Mesodermal cell (in vitro differentiated cells): ENCODE results near the gene MIPOL1. TPM values are rescaled to one million over a fixed set of nuclear protein-coding genes. Genes with fewer than 3 reads are reported as not detected.
A peak's percentile ranks its signal among the peaks of the same experiment; 100 is the strongest.
"Not testable (repeated sequence)": the region's sequence is repeated elsewhere in the genome, so short reads cannot be mapped to it uniquely, and the experiment has no call there.

ENCODE experiments used
- H3K27ac ChIP-seq: 2 replicates; pipeline ENCODE4 v1.7.0; 2013; ENCODE audit warnings: mild to moderate bottlenecking, low read depth, low read length, moderate library complexity; ENCODE audit not compliant: severe bottlenecking
- H3K36me3 ChIP-seq: 2 replicates; pipeline ENCODE4 v1.7.1; 2013; ENCODE audit warnings: mild to moderate bottlenecking, low read length, moderate library complexity; ENCODE audit not compliant: control insufficient read depth, insufficient read depth
- H3K4me1 ChIP-seq: one replicate; pipeline ENCODE4 v1.7.1; 2013; ENCODE audit warnings: mild to moderate bottlenecking, low read length; ENCODE audit not compliant: insufficient read depth, control insufficient read depth, poor library complexity, severe bottlenecking
- H3K4me3 ChIP-seq: 2 replicates; pipeline ENCODE4 v1.7.0; 2013; ENCODE audit warnings: low read length, control low read depth, mild to moderate bottlenecking; ENCODE audit not compliant: insufficient read depth, poor library complexity, severe bottlenecking; ENCODE audit errors: extremely low read depth
- H3K9me3 ChIP-seq: 2 replicates; pipeline ENCODE4 v1.7.1; 2013; ENCODE audit warnings: mild to moderate bottlenecking, low read length, moderate library complexity; ENCODE audit not compliant: control insufficient read depth
- WGBS, 2 experiments: methylation state at CpG; one replicate each; pipeline ENCODE4 v1.1.5; 2013; ENCODE audit warnings: missing lambda C conversion rate in 2 of 2; ENCODE audit not compliant: insufficient coverage in 2 of 2; 5-methylcytosine and 5-hydroxymethylcytosine counted together
- polyA plus RNA-seq, 2 experiments: library from polyadenylated mRNA; stranded (reverse); fragments of 50-300 nt; gene quantifications; one replicate each; pipeline ENCODE4 v1.2.3, GENCODE V29; 2013

Gene MIPOL1
- 7.4 TPM for polyA plus RNA-seq (2013, experiment 1 of 2)
- polyA plus RNA-seq (2013, experiment 2 of 2) = 6.7 TPM

DNA sequence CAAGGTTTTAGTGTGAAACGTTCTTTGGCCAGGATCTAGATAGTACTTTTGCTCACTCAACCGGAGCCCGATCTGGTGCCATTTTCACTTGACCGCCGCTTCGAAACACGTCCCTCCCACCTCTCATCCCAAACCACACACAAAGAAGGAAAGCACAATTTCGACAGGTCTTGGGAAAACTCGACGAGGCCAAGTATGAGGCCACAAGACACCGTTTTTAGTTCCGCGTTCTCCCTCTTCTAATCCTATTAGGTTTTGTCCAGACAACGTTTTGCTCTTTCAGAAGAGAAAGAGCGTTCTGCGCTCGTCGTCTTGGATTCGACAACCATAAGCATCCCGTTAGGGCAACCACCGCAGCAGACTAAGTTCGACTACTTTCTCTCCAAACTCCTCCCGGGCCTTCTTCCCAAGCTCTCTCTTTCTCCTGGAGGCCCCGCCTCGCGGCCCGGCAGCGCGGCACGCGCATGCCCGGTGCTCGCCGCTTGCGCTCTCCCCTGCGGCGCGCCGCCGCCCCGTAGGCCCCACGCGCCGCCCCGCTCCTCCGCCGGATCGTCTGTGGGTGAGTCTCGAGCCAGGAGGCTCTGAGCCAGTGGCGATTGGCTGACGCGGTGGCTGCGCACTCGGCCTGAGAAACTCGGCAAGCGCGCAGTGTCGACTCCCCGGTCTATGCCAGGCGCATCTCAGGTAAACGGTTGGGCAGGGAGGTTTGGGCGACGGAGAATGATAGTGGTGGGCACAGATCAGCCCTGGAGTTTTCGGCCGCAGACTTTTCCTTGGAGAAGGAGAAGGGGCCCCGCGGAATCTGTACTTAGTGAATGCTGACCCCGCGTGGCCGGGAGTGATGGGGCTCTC lies at the start of gene MIPOL1:
Gene MIPOL1, plus strand, starts transcription at position 517 of the 852 bp plus-strand sequence. CDS start 49,952 bp downstream, outside the sequence.
- H3K27ac ChIP-seq = peak within 1 kb of the TSS; percentile 77

GRCh38 chr14:37150414-37150813 lies 47.3 kb upstream of the MIPOL1 start:
- H3K4me1 ChIP-seq = no peaks in the 10 kb centered on the region
- H3K36me3 ChIP-seq = no peaks in the 10 kb centered on the region
- H3K4me3 ChIP-seq = no peak overlapping the region
- no CpG with 5 or more reads among the region's 3 CpGs for WGBS, 2 experiments
- no peak overlapping the region for H3K27ac ChIP-seq
- no peaks in the 10 kb centered on the region for H3K9me3 ChIP-seq

More for the DNA sequence above, at the start of gene MIPOL1:
- Histone ChIP-seq H3K9me3 (no peaks in the 10 kb centered on the region), H3K4me1 (no peaks in the 10 kb centered on the region), H3K4me3 (peak within 1 kb of the TSS; percentile 58), H3K36me3 (no peaks in the 10 kb centered on the region)
- 2% methylated on average over 49 to 63 of the region's 70 CpGs for WGBS, 2 experiments

- no peak overlapping the region for H3K27ac ChIP-seq
- 50% methylated on average over 1 of the region's 1 CpG; no CpG with 5 or more reads in 1 of the 2 experiments for WGBS, 2 experiments
- no peaks in the 10 kb centered on the region for H3K9me3 ChIP-seq
- H3K4me1 ChIP-seq = no peaks in the 10 kb centered on the region
- H3K4me3 ChIP-seq = no peak overlapping the region
- no peaks in the 10 kb centered on the region for H3K36me3 ChIP-seq
Observed at GRCh38 chr14:37153005-37153404, 44.7 kb upstream of the MIPOL1 start.

- Histone ChIP-seq H3K4me1 (no peaks in the 10 kb centered on the region), H3K4me3 (no peak overlapping the region)
- WGBS, 2 experiments = 93 to 100% methylated on average over 2 to 5 of the region's 5 CpGs
Observed at GRCh38 chr14:37153483-37153882, 44.3 kb upstream of the MIPOL1 start.

GRCh38 chr14:37157987-37158386 lies 39.8 kb upstream of the MIPOL1 start:
- H3K36me3 ChIP-seq = no peaks in the 10 kb centered on the region
- no peaks in the 10 kb centered on the region for H3K4me1 ChIP-seq
- no peak overlapping the region for H3K4me3 ChIP-seq
- H3K9me3 ChIP-seq = no peaks in the 10 kb centered on the region
- 60 to 100% methylated on average over 1 of the region's 2 CpGs for WGBS, 2 experiments
- no peak overlapping the region for H3K27ac ChIP-seq

More at GRCh38 chr14:37153483-37153882, 44.3 kb upstream of the MIPOL1 start:
- no peaks in the 10 kb centered on the region for H3K9me3 ChIP-seq
- H3K27ac ChIP-seq = no peak overlapping the region
- no peaks in the 10 kb centered on the region for H3K36me3 ChIP-seq

DNA sequence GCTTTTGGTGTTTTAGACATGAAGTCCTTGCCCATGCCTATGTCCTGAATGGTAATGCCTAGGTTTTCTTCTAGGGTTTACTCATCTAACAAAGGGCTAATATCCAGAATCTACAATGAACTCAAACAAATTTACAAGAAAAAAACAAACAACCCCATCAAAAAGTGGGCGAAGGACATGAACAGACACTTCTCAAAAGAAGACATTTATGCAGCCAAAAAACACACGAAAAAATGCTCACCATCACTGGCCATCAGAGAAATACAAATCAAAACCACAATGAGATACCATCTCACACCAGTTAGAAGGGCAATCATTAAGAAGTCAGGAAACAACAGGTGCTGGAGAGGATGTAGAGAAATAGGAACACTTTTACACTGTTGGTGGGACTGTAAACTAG lies 35.4 kb upstream of the MIPOL1 start:
- not testable (repeated sequence) for H3K4me3 ChIP-seq, H3K27ac ChIP-seq, H3K36me3 ChIP-seq, H3K9me3 ChIP-seq, H3K4me1 ChIP-seq
- WGBS, 2 experiments = no CpG with 5 or more reads among the region's 2 CpGs

DNA sequence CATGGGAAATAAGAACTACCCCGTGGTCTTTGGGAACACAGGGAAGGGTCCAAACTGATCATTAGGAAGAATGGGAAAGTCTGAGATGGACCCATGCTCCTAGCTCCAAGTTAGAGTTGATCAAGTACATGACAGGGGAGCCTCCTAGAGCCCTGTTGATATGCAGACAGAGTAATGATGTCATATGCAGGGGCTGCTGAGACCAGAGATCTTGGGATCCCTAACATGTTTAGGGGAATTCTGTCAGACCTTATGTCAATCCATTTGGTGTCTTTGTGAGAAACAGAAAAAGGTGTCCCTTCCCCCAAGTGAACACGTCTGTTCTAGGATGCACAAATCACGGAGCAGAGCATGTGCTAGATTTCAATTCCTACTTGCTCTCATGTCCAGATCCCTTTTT lies 31.9 kb upstream of the MIPOL1 start:
- WGBS, 2 experiments = 79 to 100% methylated on average over 1 to 3 of the region's 3 CpGs
- no peaks in the 10 kb centered on the region for H3K36me3 ChIP-seq
- H3K27ac ChIP-seq = no peak overlapping the region
- no peak overlapping the region for H3K4me3 ChIP-seq
- no peaks in the 10 kb centered on the region for H3K4me1 ChIP-seq
- no peaks in the 10 kb centered on the region for H3K9me3 ChIP-seq

DNA sequence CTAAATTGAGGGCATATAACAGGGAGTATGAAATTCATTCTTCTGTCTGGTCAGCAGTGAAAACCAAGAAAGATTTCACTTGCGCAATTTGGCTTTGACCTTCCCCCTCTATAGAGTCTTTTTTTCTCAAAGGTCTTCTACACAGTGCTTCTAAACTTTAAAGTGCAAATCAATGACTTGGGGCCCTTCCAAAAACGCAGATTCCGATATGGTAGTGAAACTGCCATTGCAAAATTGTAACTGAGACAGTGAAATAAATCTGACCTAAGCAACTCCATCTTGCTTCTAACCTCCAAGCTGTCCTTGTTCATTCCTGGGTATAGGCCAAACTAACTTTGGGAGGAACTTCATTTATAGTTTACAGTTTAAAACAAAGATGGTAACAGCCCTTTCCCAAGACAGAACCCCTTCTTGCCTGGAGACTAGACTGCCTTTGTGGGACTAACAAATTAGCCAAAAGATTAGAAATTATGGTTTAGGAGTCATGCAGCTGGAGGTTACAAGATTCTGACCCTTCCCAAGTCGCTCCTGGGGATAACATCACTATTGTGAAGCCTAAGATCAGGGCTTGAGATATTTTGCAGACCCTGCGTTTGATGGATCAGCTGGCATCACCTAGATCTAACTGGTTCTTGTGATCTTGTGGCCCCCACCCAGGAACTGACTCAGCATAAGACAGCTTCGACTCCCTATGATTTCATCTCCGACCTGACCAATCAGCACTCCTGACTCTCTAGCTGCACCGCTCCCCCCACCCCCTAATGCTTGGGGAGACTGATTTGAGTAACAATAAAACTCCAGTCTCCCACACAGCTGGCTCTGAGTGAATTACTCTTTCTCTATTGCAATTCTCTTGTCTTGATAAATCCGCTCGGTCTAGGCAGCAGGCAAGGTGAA lies 30.3 kb upstream of the MIPOL1 start:
- no peaks in the 10 kb centered on the region for H3K9me3 ChIP-seq
- WGBS, 2 experiments = 76 to 83% methylated on average over 8 of the region's 10 CpGs
- H3K27ac ChIP-seq = no peak overlapping the region
- H3K4me1 ChIP-seq = no peaks in the 10 kb centered on the region
- H3K4me3 ChIP-seq = no peak overlapping the region
- no peaks in the 10 kb centered on the region for H3K36me3 ChIP-seq

DNA sequence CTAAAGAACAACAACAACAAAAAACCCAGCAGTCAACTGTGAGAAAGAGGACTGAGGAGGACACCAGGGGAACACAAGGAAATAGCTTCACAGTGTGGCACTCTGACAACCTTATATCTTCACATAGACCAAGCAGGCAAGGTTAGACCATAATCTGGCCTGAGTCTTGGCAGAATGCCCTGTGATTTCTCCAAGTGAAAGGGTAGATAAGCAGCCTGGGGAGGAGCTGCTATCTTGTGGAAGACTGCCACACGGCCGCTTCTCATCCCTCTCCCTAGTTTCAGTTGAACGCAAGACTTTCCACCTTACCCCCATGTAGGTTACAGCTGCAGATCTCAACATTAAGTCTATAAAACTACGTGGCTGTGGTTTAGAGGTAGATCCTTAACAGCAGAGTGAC lies 29.0 kb upstream of the MIPOL1 start:
- Histone ChIP-seq H3K9me3 (no peaks in the 10 kb centered on the region), H3K36me3 (no peaks in the 10 kb centered on the region), H3K4me3 (no peak overlapping the region), H3K27ac (no peak overlapping the region), H3K4me1 (peaks cover 5% of the 10 kb centered on the region)
- 83 to 100% methylated on average over 1 to 2 of the region's 4 CpGs for WGBS, 2 experiments

DNA sequence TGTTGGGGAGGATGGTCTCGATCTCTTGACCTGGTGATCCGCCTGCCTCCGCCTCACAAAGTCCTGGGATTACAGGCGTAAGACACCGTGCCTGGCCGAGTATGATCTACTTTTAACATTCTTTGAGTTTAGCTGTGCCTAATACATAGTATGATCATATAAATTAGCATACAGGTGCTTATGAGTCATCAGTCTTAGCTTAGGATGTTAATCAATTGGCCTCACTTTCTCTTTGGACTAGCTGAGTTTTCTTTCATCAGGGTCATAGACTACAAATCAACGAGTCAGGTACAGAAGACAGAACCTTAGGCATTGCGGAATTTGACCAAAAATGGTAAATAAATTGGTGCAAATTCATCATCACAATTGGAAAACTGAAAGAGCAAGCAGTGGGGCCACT lies 27.5 kb upstream of the MIPOL1 start:
- 94 to 100% methylated on average over 3 to 7 of the region's 8 CpGs for WGBS, 2 experiments
- Histone ChIP-seq H3K9me3 (no peaks in the 10 kb centered on the region), H3K4me3 (no peak overlapping the region), H3K27ac (no peak overlapping the region), H3K36me3 (no peaks in the 10 kb centered on the region), H3K4me1 (peaks cover 5% of the 10 kb centered on the region)
